ENCODE data around the gene BACH1.

BACH1 gene

GRCh38 chr21:29299916-29300806 lies 1.4 kb downstream of the BACH1 start:
- TF ChIP-seq GATA1 (IDR thresholded peaks at IDR 0.05; ENCODE audit: low read depth, low read length) (no peak), POLR2A (IDR thresholded peaks at IDR 0.05; ENCODE audit: low read length) (peak; percentile 73)
- peak; percentile 96 for DNase-seq

GRCh38 chr21:29300807-29301138 lies 2.1 kb downstream of the BACH1 start:
- TF ChIP-seq POLR2A (IDR thresholded peaks at IDR 0.05; ENCODE audit: low read length) (no peak), GATA1 (IDR thresholded peaks at IDR 0.05; ENCODE audit: low read depth, low read length) (no peak)
- no peak for DNase-seq

GRCh38 chr21:29301691-29302090 lies 3.0 kb downstream of the BACH1 start:
- TF ChIP-seq GATA1 (IDR thresholded peaks at IDR 0.05; ENCODE audit: low read depth, low read length), result no peak
- no peak for TF ChIP-seq POLR2A (IDR thresholded peaks at IDR 0.05; ENCODE audit: low read length)
- no peak for DNase-seq

GRCh38 chr21:29302359-29302875 lies 3.7 kb downstream of the BACH1 start:
- TF ChIP-seq GATA1 (IDR thresholded peaks at IDR 0.05; ENCODE audit: low read depth, low read length) (no peak), POLR2A (IDR thresholded peaks at IDR 0.05; ENCODE audit: low read length) (no peak)
- DNase-seq, result no peak

GRCh38 chr21:29303288-29303687 lies 4.6 kb downstream of the BACH1 start:
- DNase-seq, result no peak
- TF ChIP-seq POLR2A (IDR thresholded peaks at IDR 0.05; ENCODE audit: low read length) (no peak), GATA1 (IDR thresholded peaks at IDR 0.05; ENCODE audit: low read depth, low read length) (no peak)

GRCh38 chr21:29304597-29304996 lies 5.9 kb downstream of the BACH1 start:
- DNase-seq, result no peak
- TF ChIP-seq POLR2A (IDR thresholded peaks at IDR 0.05; ENCODE audit: low read length) (no peak), GATA1 (IDR thresholded peaks at IDR 0.05; ENCODE audit: low read depth, low read length) (no peak)

- TF ChIP-seq POLR2A (IDR thresholded peaks at IDR 0.05; ENCODE audit: low read length) (no peak), GATA1 (IDR thresholded peaks at IDR 0.05; ENCODE audit: low read depth, low read length) (no peak)
- no peak for DNase-seq
Measured at GRCh38 chr21:29305068-29305467, 6.3 kb downstream of the BACH1 start.

GRCh38 chr21:29305561-29305960 lies 6.8 kb downstream of the BACH1 start:
- TF ChIP-seq GATA1 (IDR thresholded peaks at IDR 0.05; ENCODE audit: low read depth, low read length), result no peak
- TF ChIP-seq POLR2A (IDR thresholded peaks at IDR 0.05; ENCODE audit: low read length), result no peak
- no peak for DNase-seq

- TF ChIP-seq GATA1 (IDR thresholded peaks at IDR 0.05; ENCODE audit: low read depth, low read length), result no peak
- no peak for DNase-seq
Measured at GRCh38 chr21:29306920-29307319, 8.2 kb downstream of the BACH1 start.

- no peak for TF ChIP-seq POLR2A (IDR thresholded peaks at IDR 0.05; ENCODE audit: low read length)
- TF ChIP-seq GATA1 (IDR thresholded peaks at IDR 0.05; ENCODE audit: low read depth, low read length), result no peak
- DNase-seq, result no peak
Measured at GRCh38 chr21:29307718-29308455, 9.2 kb downstream of the BACH1 start.

GRCh38 chr21:29308456-29308783 lies 9.7 kb downstream of the BACH1 start:
- DNase-seq, result no peak
- TF ChIP-seq GATA1 (IDR thresholded peaks at IDR 0.05; ENCODE audit: low read depth, low read length) (no peak), POLR2A (IDR thresholded peaks at IDR 0.05; ENCODE audit: low read length) (no peak)

GRCh38 chr21:29309703-29310102 lies 11.0 kb downstream of the BACH1 start:
- no peak for DNase-seq
- TF ChIP-seq POLR2A (IDR thresholded peaks at IDR 0.05; ENCODE audit: low read length) (no peak), GATA1 (IDR thresholded peaks at IDR 0.05; ENCODE audit: low read depth, low read length) (no peak)

- no peak for DNase-seq
- no peak for TF ChIP-seq GATA1 (IDR thresholded peaks at IDR 0.05; ENCODE audit: low read depth, low read length)
- TF ChIP-seq POLR2A (IDR thresholded peaks at IDR 0.05; ENCODE audit: low read length), result no peak
Measured at GRCh38 chr21:29311802-29312201, 13.1 kb downstream of the BACH1 start.

- TF ChIP-seq POLR2A (IDR thresholded peaks at IDR 0.05; ENCODE audit: low read length), result no peak
- DNase-seq, result no peak
Measured at GRCh38 chr21:29312981-29313380, 14.3 kb downstream of the BACH1 start.

Measured in erythroblast (primary cell).